IMR-90 (cell line): ENCODE data around the gene MMP25. TPM values are rescaled to one million over a fixed set of nuclear protein-coding genes. Genes with fewer than 3 reads are reported as not detected.
"Not testable (repeated sequence)": the region's sequence is repeated elsewhere in the genome, so short reads cannot be mapped to it uniquely, and the experiment has no call there.

Experiments used
- ATAC-seq: fragments of 200-7000 bp; cut with Tn5 transposase; 2 replicates; pipeline ENCODE4 v1.9.1; 2020; ENCODE audit warnings: low read depth, mild to moderate bottlenecking, moderate library complexity
- BruUV-seq: library from RNA; stranded (reverse); fragments of 400-500 nt; replicated peaks from 2 replicates; lab custom pipeline; 2021; lab: Mats Ljungman, UMichigan
- CTCF ChIA-PET: fragments of 300-600 bp; formaldehyde crosslinking; extraction: SDS; loops from one replicate; lab custom pipeline; 2021; ENCODE audit warnings: antibody characterized with exemption; lab: Yijun Ruan, JAX
- POLR2A ChIA-PET: fragments of 300-600 bp; sonication (Branson Sonifier 250); formaldehyde crosslinking; loops from one replicate; lab custom pipeline; 2022; ENCODE audit warnings: antibody characterized with exemption; ENCODE audit not compliant: unreplicated experiment; lab: Charles Lee
- DNase-seq: peaks from one replicate; pipeline ENCODE4 v3.0.0; 2013
- H2AFZ ChIP-seq: replicated peaks from 2 replicates; pipeline ENCODE3; 2013; ENCODE audit warnings: low read length, mild to moderate bottlenecking; ENCODE audit not compliant: poor library complexity
- H2AK5ac ChIP-seq: 2 replicates; pipeline ENCODE4 v1.6.1; 2013; ENCODE audit warnings: low read depth, low read length, inconsistent platforms
- H2AK9ac ChIP-seq: replicated peaks from 2 replicates; pipeline ENCODE3; 2013; ENCODE audit warnings: mild to moderate bottlenecking, low read depth, low read length, moderate library complexity; ENCODE audit not compliant: poor library complexity
- H2BK120ac ChIP-seq: 2 replicates; pipeline ENCODE4 v1.6.1; 2013; ENCODE audit warnings: low read depth, low read length, inconsistent platforms
- H2BK15ac ChIP-seq: 3 replicates; pipeline ENCODE4 v1.6.1; 2013; ENCODE audit warnings: low read depth, low read length, inconsistent platforms
- H2BK20ac ChIP-seq: 2 replicates; pipeline ENCODE4 v1.6.1; 2013; ENCODE audit warnings: low read depth, mild to moderate bottlenecking, inconsistent platforms, low read length, moderate library complexity
- H2BK5ac ChIP-seq: 2 replicates; pipeline ENCODE4 v1.6.1; 2013; ENCODE audit warnings: mild to moderate bottlenecking, low read depth, low read length, inconsistent platforms; ENCODE audit not compliant: poor library complexity, severe bottlenecking
- H3K14ac ChIP-seq: replicated peaks from 2 replicates; pipeline ENCODE4 v1.6.1; 2013; ENCODE audit warnings: low read depth, low read length, inconsistent platforms
- H3K18ac ChIP-seq: 2 replicates; pipeline ENCODE4 v1.6.1; 2013; ENCODE audit warnings: low read depth, low read length, control low read depth
- H3K23ac ChIP-seq: 2 replicates; pipeline ENCODE4 v1.6.1; 2013; ENCODE audit warnings: low read depth, low read length, inconsistent platforms
- H3K27ac ChIP-seq: 2 replicates; pipeline ENCODE4 v1.5.1; 2013; ENCODE audit warnings: mild to moderate bottlenecking, control low read depth, low read length; ENCODE audit not compliant: insufficient read depth
- H3K27me3 ChIP-seq: 2 replicates; pipeline ENCODE4 v1.6.1; 2013; ENCODE audit warnings: low read length; ENCODE audit not compliant: control insufficient read depth, insufficient read depth
- H3K36me3 ChIP-seq: 2 replicates; pipeline ENCODE4 v1.6.1; 2013; ENCODE audit warnings: low read length, mixed read lengths; ENCODE audit not compliant: control insufficient read depth, insufficient read depth
- H3K4ac ChIP-seq: 2 replicates; pipeline ENCODE4 v1.6.1; 2013; ENCODE audit warnings: low read depth, low read length, inconsistent platforms
- H3K4me1 ChIP-seq: 2 replicates; pipeline ENCODE4 v1.6.1; 2013; ENCODE audit warnings: low read length, mixed read lengths; ENCODE audit not compliant: control insufficient read depth, insufficient read depth
- H3K4me2 ChIP-seq: 2 replicates; pipeline ENCODE4 v1.6.1; 2013; ENCODE audit warnings: low read depth, mild to moderate bottlenecking, control low read depth, low read length, moderate library complexity
- H3K4me3 ChIP-seq: 2 replicates; pipeline ENCODE4 v1.5.1; 2013; ENCODE audit warnings: low read depth, mild to moderate bottlenecking, control low read depth, low read length, moderate library complexity; ENCODE audit not compliant: insufficient read depth
- H3K56ac ChIP-seq: 2 replicates; pipeline ENCODE4 v1.6.1; 2013; ENCODE audit warnings: low read length, inconsistent platforms; ENCODE audit not compliant: insufficient read depth; ENCODE audit errors: extremely low read depth
- H3K79me1 ChIP-seq, 2 experiments: 2 replicates each; pipeline ENCODE4 v1.6.1; 2013; ENCODE audit warnings: low read length in 2 of 2, inconsistent platforms in 1 of 2, low read depth in 1 of 2
- H3K9ac ChIP-seq: 2 replicates; pipeline ENCODE4 v1.6.1; 2013; ENCODE audit warnings: low read depth, low read length, control low read depth
- H3K9me1 ChIP-seq: 2 replicates; pipeline ENCODE4 v1.6.1; 2013; ENCODE audit warnings: low read length, inconsistent platforms; ENCODE audit not compliant: insufficient read depth
- H3K9me3 ChIP-seq: 2 replicates; pipeline ENCODE4 v1.6.1; 2013; ENCODE audit warnings: low read length; ENCODE audit not compliant: control insufficient read depth, insufficient read depth
- H4K20me1 ChIP-seq: 2 replicates; pipeline ENCODE4 v1.6.1; 2013; ENCODE audit warnings: low read length, inconsistent platforms; ENCODE audit not compliant: insufficient read depth
- H4K5ac ChIP-seq: 2 replicates; pipeline ENCODE4 v1.6.1; 2013; ENCODE audit warnings: mild to moderate bottlenecking, low read depth, low read length, control low read depth
- H4K8ac ChIP-seq, 2 experiments: 2 replicates each; pipeline ENCODE4 v1.6.1; 2013; ENCODE audit warnings: low read depth in 2 of 2, low read length in 2 of 2, control low read depth in 1 of 2, inconsistent platforms in 1 of 2
- H4K91ac ChIP-seq: 2 replicates; pipeline ENCODE4 v1.6.1; 2013; ENCODE audit warnings: low read depth, low read length, inconsistent platforms; ENCODE audit not compliant: insufficient read depth
- WGBS, 2 experiments: methylation state at CpG; one replicate each; pipeline versions ENCODE4 v1.1.5 to v1.1.7; 2013; ENCODE audit warnings: missing lambda C conversion rate in 2 of 2; ENCODE audit not compliant: insufficient read length in 1 of 2; ENCODE audit errors: extremely low coverage in 2 of 2; 5-methylcytosine and 5-hydroxymethylcytosine counted together
- dilution Hi-C: fragments of 300-500 bp; cut with HindIII; formaldehyde crosslinking; loops from one replicate; pipeline ENCODE4 v1.14.3; 2018; ENCODE audit warnings: low sequenced_read_pairs; ENCODE audit not compliant: unreplicated experiment
- in situ Hi-C: fragments of 300-500 bp; cut with MboI; formaldehyde crosslinking; loops from 3 replicates; pipeline ENCODE4 v1.14.3; 2019; ENCODE audit warnings: low sequenced_read_pairs, inconsistent platforms, mixed read lengths
- intact Hi-C: fragments of 100-400 bp; cut with micrococcal nuclease; formaldehyde crosslinking; loops from 2 replicates; pipeline ENCODE4 v1.10.0; 2022
- polyA plus RNA-seq, 3 experiments: library from polyadenylated mRNA; depleted of rRNA; stranded (reverse); fragments of >200 nt; gene quantifications; 2 replicates each; pipeline ENCODE4 v1.2.3, GENCODE V29; 2012; ENCODE audit warnings: low replicate concordance in 1 of 3
- total RNA-seq: library from RNA; depleted of rRNA; stranded (reverse); fragments of >200 nt; gene quantifications from 2 replicates; pipeline ENCODE4 v1.2.3, GENCODE V29; 2012

Gene MMP25
- total and polyA plus RNA-seq, 2 of the 4 experiments (the other 2 are of a cell fraction), result 0.07 TPM; not detected in 1

DNA sequence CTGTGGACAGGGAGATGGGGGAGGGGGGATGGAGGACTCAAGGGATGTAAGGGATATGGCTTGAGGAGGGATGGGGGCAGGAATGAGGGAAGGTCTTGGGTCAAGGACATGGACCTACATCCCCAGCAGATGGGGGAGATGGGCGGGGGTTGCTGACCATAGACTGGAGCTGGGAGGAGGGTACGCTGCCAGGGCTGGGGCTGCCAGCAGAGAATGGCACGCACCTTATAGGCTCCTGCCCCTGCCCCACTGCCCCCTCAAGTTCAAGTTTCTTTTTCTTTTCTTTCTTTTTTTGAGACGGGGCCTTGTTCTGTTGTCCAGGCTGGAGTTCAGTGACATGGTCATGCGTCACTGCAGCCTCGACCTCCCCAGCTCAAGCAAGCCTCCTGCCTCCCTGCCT is 29.6 kb downstream of the MMP25 start:
- not testable (repeated sequence) for DNase-seq

More for the DNA sequence above, 29.6 kb downstream of the MMP25 start:
- H2AK5ac ChIP-seq, H3K79me1 ChIP-seq, H4K20me1 ChIP-seq, H4K5ac ChIP-seq, H3K56ac ChIP-seq, H3K4me1 ChIP-seq, H3K9ac ChIP-seq, in situ Hi-C loops, H3K9me1 ChIP-seq, H3K14ac ChIP-seq, H3K27ac ChIP-seq, dilution Hi-C loops, H2BK120ac ChIP-seq, H3K4ac ChIP-seq, H4K91ac ChIP-seq, H2AFZ ChIP-seq, H4K8ac ChIP-seq, CTCF ChIA-PET, H3K9me3 ChIP-seq, H3K4me3 ChIP-seq, BruUV-seq, H3K36me3 ChIP-seq, H3K18ac ChIP-seq, H2BK20ac ChIP-seq, H2BK15ac ChIP-seq, intact Hi-C loops, ATAC-seq, H3K4me2 ChIP-seq, H2BK5ac ChIP-seq, H3K23ac ChIP-seq, H2AK9ac ChIP-seq: not testable (repeated sequence)
- WGBS, 2 experiments, result 83% methylated on average over 1 of the region's 6 CpGs; no CpG with 5 or more reads in 1 of the 2 experiments
- H3K27me3 ChIP-seq, result peaks cover 56% of the 10 kb centered on the region
- POLR2A ChIA-PET, result interaction anchor here (0.6 kb wide), 1 partner anchor 87 kb away, joined by 3 read pairs; no protein-coding TSS in a partner anchor
